Endothelial cell (in vitro differentiated cells): ENCODE measurements around the gene STOX2. TPM values are rescaled to one million over a fixed set of nuclear protein-coding genes. Genes with fewer than 3 reads are reported as not detected.

Source experiments
- DNase-seq: peaks from one replicate; pipeline ENCODE4 v3.0.0; 2021; ENCODE audit warnings: low spot score
- H3K27ac Mint-ChIP-seq: one replicate; pipeline ENCODE4 v1.8.0; 2021; ENCODE audit warnings: mixed read lengths, inconsistent platforms; ENCODE audit not compliant: unreplicated experiment
- H3K27me3 Mint-ChIP-seq: one replicate; pipeline ENCODE4 v1.8.0; 2021; ENCODE audit warnings: mild to moderate bottlenecking, moderate library complexity, mixed read lengths, inconsistent platforms; ENCODE audit not compliant: unreplicated experiment
- H3K36me3 Mint-ChIP-seq: one replicate; pipeline ENCODE4 v1.8.0; 2021; ENCODE audit warnings: mild to moderate bottlenecking, low read depth, mixed read lengths, inconsistent platforms; ENCODE audit not compliant: unreplicated experiment
- H3K4me1 Mint-ChIP-seq: one replicate; pipeline ENCODE4 v1.8.0; 2021; ENCODE audit warnings: mild to moderate bottlenecking, mixed read lengths, inconsistent platforms; ENCODE audit not compliant: unreplicated experiment
- H3K4me3 Mint-ChIP-seq: one replicate; pipeline ENCODE4 v1.8.0; 2021; ENCODE audit warnings: mild to moderate bottlenecking, mixed read lengths, inconsistent platforms; ENCODE audit not compliant: unreplicated experiment
- H3K9me3 Mint-ChIP-seq: one replicate; pipeline ENCODE4 v1.8.0; 2021; ENCODE audit warnings: mixed read lengths, inconsistent platforms; ENCODE audit not compliant: unreplicated experiment
- total RNA-seq: library from RNA; stranded (reverse); fragmentation: NEBNext Ultra II Directional; extraction: Animal tissue kit (Norgen Biotek cat#: 25700); gene quantifications from one replicate; pipeline ENCODE4 v1.2.1, GENCODE V29; 2021; ENCODE audit not compliant: unreplicated experiment
- TF ChIP-seq, protein P1 (sequence below): fragments of 200-600 bp; sonication (generic); IDR thresholded peaks from one replicate; pipeline ENCODE4 v1.5.0; 2021; ENCODE audit warnings: antibody characterized with exemption; ENCODE audit not compliant: unreplicated experiment

STOX2 gene
- total RNA-seq, 1 donor from 2014 or later = 4.8 TPM

DNA sequence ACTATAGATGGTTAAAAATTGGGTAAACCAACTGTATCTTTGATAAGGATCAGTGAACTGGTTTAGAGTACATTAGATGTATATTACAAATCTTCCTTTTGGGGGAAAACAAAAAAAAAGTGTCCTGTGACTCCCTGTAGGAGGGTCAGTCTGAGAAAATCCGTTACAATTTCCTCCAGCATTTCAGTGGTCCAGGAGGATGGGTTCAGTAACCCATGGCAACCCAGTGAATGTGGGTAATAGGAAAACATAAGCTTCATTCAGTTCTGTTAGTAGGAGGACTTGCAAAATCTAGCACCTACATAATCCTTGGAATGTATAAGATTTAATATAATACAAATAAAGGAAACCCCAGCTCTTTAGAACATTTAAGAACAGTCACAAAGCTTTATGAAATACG is 16.2 kb downstream of the STOX2 start:
- DNase-seq = no peak
- Mint-ChIP-seq H3K9me3 (no peaks in the 10 kb centered on the region), H3K36me3 (no peaks in the 10 kb centered on the region), H3K4me1 (peaks cover 11% of the 10 kb centered on the region), H3K4me3 (no peak overlapping the region), H3K27me3 (peaks cover 1% of the 10 kb centered on the region), H3K27ac (no peak overlapping the region)
- TF ChIP-seq, protein P1, sequence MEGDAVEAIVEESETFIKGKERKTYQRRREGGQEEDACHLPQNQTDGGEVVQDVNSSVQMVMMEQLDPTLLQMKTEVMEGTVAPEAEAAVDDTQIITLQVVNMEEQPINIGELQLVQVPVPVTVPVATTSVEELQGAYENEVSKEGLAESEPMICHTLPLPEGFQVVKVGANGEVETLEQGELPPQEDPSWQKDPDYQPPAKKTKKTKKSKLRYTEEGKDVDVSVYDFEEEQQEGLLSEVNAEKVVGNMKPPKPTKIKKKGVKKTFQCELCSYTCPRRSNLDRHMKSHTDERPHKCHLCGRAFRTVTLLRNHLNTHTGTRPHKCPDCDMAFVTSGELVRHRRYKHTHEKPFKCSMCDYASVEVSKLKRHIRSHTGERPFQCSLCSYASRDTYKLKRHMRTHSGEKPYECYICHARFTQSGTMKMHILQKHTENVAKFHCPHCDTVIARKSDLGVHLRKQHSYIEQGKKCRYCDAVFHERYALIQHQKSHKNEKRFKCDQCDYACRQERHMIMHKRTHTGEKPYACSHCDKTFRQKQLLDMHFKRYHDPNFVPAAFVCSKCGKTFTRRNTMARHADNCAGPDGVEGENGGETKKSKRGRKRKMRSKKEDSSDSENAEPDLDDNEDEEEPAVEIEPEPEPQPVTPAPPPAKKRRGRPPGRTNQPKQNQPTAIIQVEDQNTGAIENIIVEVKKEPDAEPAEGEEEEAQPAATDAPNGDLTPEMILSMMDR = no peak

DNA sequence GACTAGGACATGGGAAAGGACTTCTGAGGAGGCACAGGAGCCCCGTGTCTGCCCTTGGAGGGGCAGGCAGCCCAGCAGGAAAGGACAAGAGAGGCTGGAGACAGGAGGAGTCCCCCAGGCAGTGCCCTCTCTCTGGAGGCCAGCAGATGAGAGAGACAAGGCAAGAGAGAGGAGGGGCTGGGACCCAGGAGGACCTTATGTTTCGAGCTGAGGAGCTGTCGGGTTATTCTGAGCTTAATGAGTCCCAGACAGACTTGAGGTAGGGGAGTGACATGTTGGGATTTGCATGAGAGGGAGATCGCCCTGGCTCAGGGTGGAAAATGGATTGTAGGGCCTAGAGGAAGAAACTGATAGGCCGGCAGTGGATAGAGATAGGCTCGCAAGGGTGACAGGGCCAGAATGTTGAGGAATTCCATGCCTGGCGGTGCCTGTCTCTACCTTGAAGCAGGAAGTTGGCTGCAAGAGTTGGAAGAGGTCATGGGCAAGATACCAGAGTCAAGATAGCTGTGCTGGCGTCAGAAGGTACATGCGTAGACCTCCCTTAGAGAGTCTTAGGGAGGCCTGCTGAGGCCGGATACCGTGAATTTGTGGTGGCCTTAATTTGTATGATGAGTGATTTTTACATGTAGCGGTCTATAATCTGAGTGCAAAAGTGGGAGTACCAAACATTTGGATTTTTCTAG is 19.4 kb downstream of the STOX2 start:
- Mint-ChIP-seq H3K9me3 (no peaks in the 10 kb centered on the region), H3K36me3 (no peaks in the 10 kb centered on the region), H3K4me3 (no peak overlapping the region), H3K4me1 (peaks cover 4% of the 10 kb centered on the region), H3K27me3 (peaks cover 1% of the 10 kb centered on the region), H3K27ac (no peak overlapping the region)
- TF ChIP-seq, protein P1 = no peak
- no peak for DNase-seq

DNA sequence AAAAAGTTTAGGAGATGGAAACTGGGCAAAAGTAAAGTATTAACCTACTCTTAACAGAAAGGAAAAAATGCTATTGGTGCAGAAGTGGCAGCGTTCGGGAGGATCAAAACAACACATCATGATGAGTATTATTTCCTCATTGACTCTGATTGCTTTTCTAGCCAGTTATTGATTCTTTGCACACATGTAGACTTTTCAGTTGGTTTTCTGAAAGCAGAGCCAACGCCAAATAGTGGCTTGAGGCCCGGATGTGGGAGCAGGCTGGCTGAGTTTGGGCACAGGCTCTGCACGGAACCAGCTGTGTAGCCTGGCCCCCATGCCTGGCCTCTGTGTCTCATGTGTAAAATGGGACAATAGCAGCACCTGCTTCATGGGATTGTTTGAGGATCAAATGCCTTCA is 21.8 kb downstream of the STOX2 start:
- Mint-ChIP-seq H3K4me1 (no peaks in the 10 kb centered on the region), H3K4me3 (no peak overlapping the region), H3K27ac (no peak overlapping the region), H3K27me3 (peaks cover 1% of the 10 kb centered on the region), H3K36me3 (no peaks in the 10 kb centered on the region), H3K9me3 (no peaks in the 10 kb centered on the region)
- DNase-seq = no peak
- TF ChIP-seq, protein P1 = no peak

DNA sequence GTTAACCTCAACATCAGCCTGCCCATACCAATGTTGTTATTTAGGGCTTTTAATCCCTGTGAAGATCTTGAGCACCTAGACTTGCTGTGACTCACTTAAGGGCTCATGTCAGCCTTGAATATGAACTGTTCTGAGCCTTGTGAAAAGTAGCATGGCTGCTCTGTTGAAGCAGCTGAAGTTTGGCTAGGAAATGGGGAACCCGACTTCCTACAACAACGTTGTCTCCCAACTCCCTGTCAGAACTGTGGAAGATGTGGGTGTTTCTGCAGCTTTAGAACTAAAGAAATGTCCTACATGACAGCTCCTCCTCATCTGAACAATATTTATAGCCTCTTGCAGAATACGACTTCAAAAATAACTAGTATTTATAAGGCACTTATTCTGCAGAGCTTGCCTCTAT is 27.5 kb downstream of the STOX2 start:
- Mint-ChIP-seq H3K27ac (no peak overlapping the region), H3K27me3 (no peaks in the 10 kb centered on the region), H3K9me3 (no peaks in the 10 kb centered on the region), H3K4me3 (no peak overlapping the region), H3K36me3 (no peaks in the 10 kb centered on the region), H3K4me1 (peaks cover 4% of the 10 kb centered on the region)
- TF ChIP-seq, protein P1 = no peak
- DNase-seq = no peak

DNA sequence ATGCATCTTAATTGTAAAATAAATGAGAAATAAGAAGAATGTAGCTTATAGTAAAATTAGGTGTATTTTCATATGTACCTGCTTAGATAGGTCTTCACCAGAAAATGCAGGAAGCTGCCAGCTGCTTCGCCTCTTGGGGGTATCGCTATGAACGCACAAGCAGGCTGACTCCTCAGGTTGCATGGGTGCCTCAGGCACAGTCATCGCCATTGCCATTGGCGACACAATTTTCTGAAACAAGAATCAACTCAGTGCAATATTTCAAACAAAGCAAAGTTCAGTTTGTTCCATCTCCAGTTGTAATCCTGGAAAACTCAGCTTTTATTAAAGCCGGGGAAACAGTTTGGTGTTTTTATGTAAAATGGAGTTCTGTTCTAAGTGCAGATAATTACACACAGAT is 29.7 kb downstream of the STOX2 start:
- Mint-ChIP-seq H3K9me3 (no peaks in the 10 kb centered on the region), H3K27ac (no peak overlapping the region), H3K36me3 (no peaks in the 10 kb centered on the region), H3K27me3 (no peaks in the 10 kb centered on the region), H3K4me1 (peaks cover 4% of the 10 kb centered on the region), H3K4me3 (no peak overlapping the region)
- TF ChIP-seq, protein P1 = no peak
- no peak for DNase-seq
